ENCODE data around the gene UBAC2.

The UBAC2 gene

GRCh38 chr13:99347911-99348451 lies 147.3 kb downstream of the UBAC2 start:
- Histone ChIP-seq H3K4me1 (ENCODE audit: control insufficient read depth in 2 of 2, insufficient read depth in 2 of 2, low read length in 2 of 2) (peaks cover 0 to 3% of the 10 kb centered on the region in 2 donors), H3K27me3 (ENCODE audit: control insufficient read depth in 2 of 2, insufficient read depth in 2 of 2, low read length in 2 of 2) (no peaks in the 10 kb centered on the region), H3K9me3 (ENCODE audit: control insufficient read depth in 2 of 2, low read length in 2 of 2) (no peaks in the 10 kb centered on the region), H3K4me3 (ENCODE audit: low read length in 2 of 2) (no peak overlapping the region), H3K9ac (ENCODE audit: low read depth in 1 of 2, low read length in 2 of 2) (no peak overlapping the region), H3K27ac (ENCODE audit: low read depth in 2 of 2, low read length in 2 of 2) (no peak overlapping the region), H3K36me3 (ENCODE audit: control insufficient read depth in 2 of 2, insufficient read depth in 2 of 2, low read length in 2 of 2) (peaks cover 36 to 44% of the 10 kb centered on the region in 2 donors)

GRCh38 chr13:99350191-99350590 lies 149.5 kb downstream of the UBAC2 start:
- no peaks in the 10 kb centered on the region for H3K27me3 ChIP-seq (ENCODE audit: control insufficient read depth in 2 of 2, insufficient read depth in 2 of 2, low read length in 2 of 2)
- no peaks in the 10 kb centered on the region for H3K9me3 ChIP-seq (ENCODE audit: control insufficient read depth in 2 of 2, low read length in 2 of 2)
- H3K27ac ChIP-seq (ENCODE audit: low read depth in 2 of 2, low read length in 2 of 2), result no peak overlapping the region
- peaks cover 0 to 7% of the 10 kb centered on the region in 2 donors for H3K4me1 ChIP-seq (ENCODE audit: control insufficient read depth in 2 of 2, insufficient read depth in 2 of 2, low read length in 2 of 2)
- no peak overlapping the region for H3K9ac ChIP-seq (ENCODE audit: low read depth in 1 of 2, low read length in 2 of 2)
- no peak overlapping the region for H3K4me3 ChIP-seq (ENCODE audit: low read length in 2 of 2)
- H3K36me3 ChIP-seq (ENCODE audit: control insufficient read depth in 2 of 2, insufficient read depth in 2 of 2, low read length in 2 of 2), result peaks cover 32 to 37% of the 10 kb centered on the region in 2 donors

GRCh38 chr13:99351772-99352171 lies 151.1 kb downstream of the UBAC2 start:
- H3K27ac ChIP-seq (ENCODE audit: low read depth in 2 of 2, low read length in 2 of 2), result peak overlapping the region in 1 of 2 donors; percentile 56
- no peak overlapping the region for H3K4me3 ChIP-seq (ENCODE audit: low read length in 2 of 2)
- no peaks in the 10 kb centered on the region for H3K9me3 ChIP-seq (ENCODE audit: control insufficient read depth in 2 of 2, low read length in 2 of 2)
- peaks cover 7 to 19% of the 10 kb centered on the region in 2 donors for H3K4me1 ChIP-seq (ENCODE audit: control insufficient read depth in 2 of 2, insufficient read depth in 2 of 2, low read length in 2 of 2)
- peaks cover 34 to 35% of the 10 kb centered on the region in 2 donors for H3K36me3 ChIP-seq (ENCODE audit: control insufficient read depth in 2 of 2, insufficient read depth in 2 of 2, low read length in 2 of 2)
- no peak overlapping the region for H3K9ac ChIP-seq (ENCODE audit: low read depth in 1 of 2, low read length in 2 of 2)
- H3K27me3 ChIP-seq (ENCODE audit: control insufficient read depth in 2 of 2, insufficient read depth in 2 of 2, low read length in 2 of 2), result no peaks in the 10 kb centered on the region

- peaks cover 15 to 17% of the 10 kb centered on the region in 2 donors for H3K4me1 ChIP-seq (ENCODE audit: control insufficient read depth in 2 of 2, insufficient read depth in 2 of 2, low read length in 2 of 2)
- no peak overlapping the region for H3K4me3 ChIP-seq (ENCODE audit: low read length in 2 of 2)
- H3K27ac ChIP-seq (ENCODE audit: low read depth in 2 of 2, low read length in 2 of 2), result peak overlapping the region; percentile 3 to 38
- no peaks in the 10 kb centered on the region for H3K9me3 ChIP-seq (ENCODE audit: control insufficient read depth in 2 of 2, low read length in 2 of 2)
- H3K9ac ChIP-seq (ENCODE audit: low read depth in 1 of 2, low read length in 2 of 2), result no peak overlapping the region
- H3K27me3 ChIP-seq (ENCODE audit: control insufficient read depth in 2 of 2, insufficient read depth in 2 of 2, low read length in 2 of 2), result no peaks in the 10 kb centered on the region
- peaks cover 35 to 40% of the 10 kb centered on the region in 2 donors for H3K36me3 ChIP-seq (ENCODE audit: control insufficient read depth in 2 of 2, insufficient read depth in 2 of 2, low read length in 2 of 2)
Observed at GRCh38 chr13:99352351-99353245, 151.9 kb downstream of the UBAC2 start.

- Histone ChIP-seq H3K9me3 (ENCODE audit: control insufficient read depth in 2 of 2, low read length in 2 of 2) (no peaks in the 10 kb centered on the region), H3K4me3 (ENCODE audit: low read length in 2 of 2) (no peak overlapping the region), H3K9ac (ENCODE audit: low read depth in 1 of 2, low read length in 2 of 2) (no peak overlapping the region), H3K27ac (ENCODE audit: low read depth in 2 of 2, low read length in 2 of 2) (no peak overlapping the region), H3K27me3 (ENCODE audit: control insufficient read depth in 2 of 2, insufficient read depth in 2 of 2, low read length in 2 of 2) (no peaks in the 10 kb centered on the region), H3K36me3 (ENCODE audit: control insufficient read depth in 2 of 2, insufficient read depth in 2 of 2, low read length in 2 of 2) (peaks cover 37 to 39% of the 10 kb centered on the region in 2 donors), H3K4me1 (ENCODE audit: control insufficient read depth in 2 of 2, insufficient read depth in 2 of 2, low read length in 2 of 2) (peaks cover 16 to 17% of the 10 kb centered on the region in 2 donors)
Observed at GRCh38 chr13:99353246-99353600, 152.6 kb downstream of the UBAC2 start.

- peak overlapping the region; percentile 23 to 87 for H3K27ac ChIP-seq (ENCODE audit: low read depth in 2 of 2, low read length in 2 of 2)
- H3K9me3 ChIP-seq (ENCODE audit: control insufficient read depth in 2 of 2, low read length in 2 of 2), result no peaks in the 10 kb centered on the region
- peaks cover 35 to 38% of the 10 kb centered on the region in 2 donors for H3K36me3 ChIP-seq (ENCODE audit: control insufficient read depth in 2 of 2, insufficient read depth in 2 of 2, low read length in 2 of 2)
- no peak overlapping the region for H3K4me3 ChIP-seq (ENCODE audit: low read length in 2 of 2)
- no peaks in the 10 kb centered on the region for H3K27me3 ChIP-seq (ENCODE audit: control insufficient read depth in 2 of 2, insufficient read depth in 2 of 2, low read length in 2 of 2)
- H3K9ac ChIP-seq (ENCODE audit: low read depth in 1 of 2, low read length in 2 of 2), result no peak overlapping the region
- peaks cover 16 to 17% of the 10 kb centered on the region in 2 donors for H3K4me1 ChIP-seq (ENCODE audit: control insufficient read depth in 2 of 2, insufficient read depth in 2 of 2, low read length in 2 of 2)
Observed at GRCh38 chr13:99353836-99354235, 153.2 kb downstream of the UBAC2 start.

- H3K27me3 ChIP-seq (ENCODE audit: control insufficient read depth in 2 of 2, insufficient read depth in 2 of 2, low read length in 2 of 2), result no peaks in the 10 kb centered on the region
- H3K9ac ChIP-seq (ENCODE audit: low read depth in 1 of 2, low read length in 2 of 2), result no peak overlapping the region
Observed at GRCh38 chr13:99354371-99354951, 153.8 kb downstream of the UBAC2 start.

GRCh38 chr13:99355267-99356011 lies 154.8 kb downstream of the UBAC2 start:
- Histone ChIP-seq H3K9ac (ENCODE audit: low read depth in 1 of 2, low read length in 2 of 2) (peak overlapping the region in 1 of 2 donors; percentile 53), H3K9me3 (ENCODE audit: control insufficient read depth in 2 of 2, low read length in 2 of 2) (no peaks in the 10 kb centered on the region), H3K4me3 (ENCODE audit: low read length in 2 of 2) (no peak overlapping the region), H3K4me1 (ENCODE audit: control insufficient read depth in 2 of 2, insufficient read depth in 2 of 2, low read length in 2 of 2) (peaks cover 16 to 17% of the 10 kb centered on the region in 2 donors), H3K27ac (ENCODE audit: low read depth in 2 of 2, low read length in 2 of 2) (peak overlapping the region; percentile 84 to 87), H3K36me3 (ENCODE audit: control insufficient read depth in 2 of 2, insufficient read depth in 2 of 2, low read length in 2 of 2) (peaks cover 34 to 41% of the 10 kb centered on the region in 2 donors), H3K27me3 (ENCODE audit: control insufficient read depth in 2 of 2, insufficient read depth in 2 of 2, low read length in 2 of 2) (no peaks in the 10 kb centered on the region)

More at GRCh38 chr13:99354371-99354951, 153.8 kb downstream of the UBAC2 start:
- Histone ChIP-seq H3K4me3 (ENCODE audit: low read length in 2 of 2) (no peak overlapping the region), H3K4me1 (ENCODE audit: control insufficient read depth in 2 of 2, insufficient read depth in 2 of 2, low read length in 2 of 2) (peaks cover 16 to 17% of the 10 kb centered on the region in 2 donors), H3K9me3 (ENCODE audit: control insufficient read depth in 2 of 2, low read length in 2 of 2) (no peaks in the 10 kb centered on the region), H3K36me3 (ENCODE audit: control insufficient read depth in 2 of 2, insufficient read depth in 2 of 2, low read length in 2 of 2) (peaks cover 35 to 40% of the 10 kb centered on the region in 2 donors), H3K27ac (ENCODE audit: low read depth in 2 of 2, low read length in 2 of 2) (peak overlapping the region; percentile 84 to 87)

GRCh38 chr13:99356012-99356261 lies 155.3 kb downstream of the UBAC2 start:
- peak overlapping the region in 1 of 2 donors; percentile 53 for H3K9ac ChIP-seq (ENCODE audit: low read depth in 1 of 2, low read length in 2 of 2)
- H3K4me3 ChIP-seq (ENCODE audit: low read length in 2 of 2), result peak overlapping the region; percentile 42 to 52
- H3K27me3 ChIP-seq (ENCODE audit: control insufficient read depth in 2 of 2, insufficient read depth in 2 of 2, low read length in 2 of 2), result no peaks in the 10 kb centered on the region
- peaks cover 16 to 17% of the 10 kb centered on the region in 2 donors for H3K4me1 ChIP-seq (ENCODE audit: control insufficient read depth in 2 of 2, insufficient read depth in 2 of 2, low read length in 2 of 2)
- H3K36me3 ChIP-seq (ENCODE audit: control insufficient read depth in 2 of 2, insufficient read depth in 2 of 2, low read length in 2 of 2), result peaks cover 30 to 39% of the 10 kb centered on the region in 2 donors
- peak overlapping the region; percentile 84 to 87 for H3K27ac ChIP-seq (ENCODE audit: low read depth in 2 of 2, low read length in 2 of 2)
- H3K9me3 ChIP-seq (ENCODE audit: control insufficient read depth in 2 of 2, low read length in 2 of 2), result no peaks in the 10 kb centered on the region
